ENCODE measurements around the gene MAPK8IP1. TPM values are rescaled to one million over a fixed set of nuclear protein-coding genes. Genes with fewer than 3 reads are reported as not detected.

The MAPK8IP1 gene
- total and polyA plus RNA-seq, 7 donors, result 0.53 to 2.6 (median 1.3) TPM

- H3K27ac ChIP-seq, result no peak overlapping the region
- no peak for ATAC-seq
- peaks cover 5 to 84% of the 10 kb centered on the region in 2 donors for H3K36me3 ChIP-seq (ENCODE audit: insufficient read depth in 1 of 2, low read depth in 1 of 2)
- no peaks in the 10 kb centered on the region for H3K27me3 ChIP-seq (ENCODE audit: insufficient read depth in 3 of 3, low read length in 2 of 3)
- H3K4me1 ChIP-seq, result peaks cover 29% of the 10 kb centered on the region
- no peak for DNase-seq
- intact Hi-C loops (cut with DNase I), result loop anchor here in 1 of 2 donors (10.0 kb wide), 1 partner anchor 51 kb away; the partner anchor contains the start of gene PEX16
- no peak for TF ChIP-seq CTCF (IDR thresholded peaks at IDR 0.05)
- no peaks in the 10 kb centered on the region for H3K9me3 ChIP-seq
- H3K4me3 ChIP-seq, result no peak overlapping the region
Measured at GRCh38 chr11:45864041-45864440, 21.4 kb upstream of the MAPK8IP1 start.

GRCh38 chr11:45869551-45869950 is 15.9 kb upstream of the MAPK8IP1 start:
- DNase-seq (no peak), ATAC-seq (no peak)
- H3K27ac ChIP-seq, result no peak overlapping the region
- H3K9me3 ChIP-seq, result no peaks in the 10 kb centered on the region
- no peak for TF ChIP-seq CTCF (IDR thresholded peaks at IDR 0.05)
- intact Hi-C loops (cut with DNase I), result loop anchor here in 1 of 2 donors (10.0 kb wide), 1 partner anchor 45 kb away; the partner anchor contains the start of gene PEX16
- H3K4me3 ChIP-seq, result no peak overlapping the region
- WGBS, 3 donors, result 79 to 89% (median 81%) methylated on average over 12 of the region's 12 CpGs
- no peaks in the 10 kb centered on the region for H3K4me1 ChIP-seq
- peaks cover 13 to 100% of the 10 kb centered on the region in 2 donors for H3K36me3 ChIP-seq (ENCODE audit: insufficient read depth in 1 of 2, low read depth in 1 of 2)
- no peaks in the 10 kb centered on the region for H3K27me3 ChIP-seq (ENCODE audit: insufficient read depth in 3 of 3, low read length in 2 of 3)

GRCh38 chr11:45870706-45871105 is 14.7 kb upstream of the MAPK8IP1 start:
- intact Hi-C loops (cut with DNase I), result loop anchor here (5.0 to 10.0 kb wide), 3 partner anchors 47 to 234 kb away; partner anchors contain the start of gene PEX16 (in 1 of the 2)
- H3K27me3 ChIP-seq (ENCODE audit: insufficient read depth in 3 of 3, low read length in 2 of 3), result no peaks in the 10 kb centered on the region
- peaks cover 10 to 100% of the 10 kb centered on the region in 2 donors for H3K36me3 ChIP-seq (ENCODE audit: insufficient read depth in 1 of 2, low read depth in 1 of 2)
- no peak for ATAC-seq
- no peaks in the 10 kb centered on the region for H3K9me3 ChIP-seq
- no peak overlapping the region for H3K27ac ChIP-seq
- H3K4me3 ChIP-seq, result no peak overlapping the region
- no peak for DNase-seq
- H3K4me1 ChIP-seq, result no peaks in the 10 kb centered on the region
- WGBS, 3 donors, result 66 to 77% (median 73%) methylated on average over 4 of the region's 4 CpGs
- TF ChIP-seq CTCF (IDR thresholded peaks at IDR 0.05), result no peak

- no peak for ATAC-seq
- intact Hi-C loops (cut with DNase I), result loop anchor here (5.0 to 10.0 kb wide), 3 partner anchors 46 to 233 kb away; partner anchors contain the start of gene PEX16 (in 1 of the 2)
Measured at GRCh38 chr11:45871638-45872037, 13.8 kb upstream of the MAPK8IP1 start.

More at GRCh38 chr11:45871638-45872037, 13.8 kb upstream of the MAPK8IP1 start:
- Histone ChIP-seq H3K27ac (no peak overlapping the region), H3K4me1 (no peaks in the 10 kb centered on the region), H3K36me3 (ENCODE audit: insufficient read depth in 1 of 2, low read depth in 1 of 2) (peaks cover 10 to 100% of the 10 kb centered on the region in 2 donors), H3K9me3 (no peaks in the 10 kb centered on the region), H3K27me3 (ENCODE audit: insufficient read depth in 3 of 3, low read length in 2 of 3) (no peaks in the 10 kb centered on the region), H3K4me3 (no peak overlapping the region)
- WGBS, 3 donors, result 84 to 95% (median 90%) methylated on average over 2 of the region's 2 CpGs
- no peak for DNase-seq
- TF ChIP-seq CTCF (IDR thresholded peaks at IDR 0.05), result no peak
